Islet of Langerhans (tissue), 1 donor: Measurements from ENCODE around the gene CACNG1.
A peak's percentile ranks its signal among the peaks of the same experiment; 100 is the strongest.

Experiments
- FAIRE-seq: peaks from one replicate; lab custom pipeline; 2011; peaks lifted over from hg19 to GRCh38; lab: Jason Lieb, UNC

CACNG1 gene

GRCh38 chr17:67051837-67052236, 7.5 kb downstream of the CACNG1 start:
- FAIRE-seq: no peak

GRCh38 chr17:67052720-67053437, 8.5 kb downstream of the CACNG1 start:
- FAIRE-seq: no peak

GRCh38 chr17:67053438-67054000, 9.2 kb downstream of the CACNG1 start:
- no peak for FAIRE-seq

GRCh38 chr17:67054011-67054591, 9.7 kb downstream of the CACNG1 start:
- FAIRE-seq: no peak

GRCh38 chr17:67054608-67055007, 10.3 kb downstream of the CACNG1 start:
- FAIRE-seq: no peak

- FAIRE-seq: no peak
Measured at GRCh38 chr17:67055041-67055443, 10.7 kb downstream of the CACNG1 start.

- no peak for FAIRE-seq
Measured at GRCh38 chr17:67055811-67056745, 11.7 kb downstream of the CACNG1 start.

GRCh38 chr17:67056746-67057490, 12.6 kb downstream of the CACNG1 start:
- FAIRE-seq: no peak

- no peak for FAIRE-seq
Measured at GRCh38 chr17:67058036-67058435, 13.7 kb downstream of the CACNG1 start.

GRCh38 chr17:67059372-67059771, 15.0 kb downstream of the CACNG1 start:
- FAIRE-seq: no peak

- FAIRE-seq: no peak
Measured at GRCh38 chr17:67063141-67063540, 18.8 kb downstream of the CACNG1 start.

- FAIRE-seq: no peak
Measured at GRCh38 chr17:67066717-67067116, 22.4 kb downstream of the CACNG1 start.

GRCh38 chr17:67067571-67068482, 23.5 kb downstream of the CACNG1 start:
- FAIRE-seq: no peak

- no peak for FAIRE-seq
Measured at GRCh38 chr17:67068999-67069398, 24.6 kb downstream of the CACNG1 start.

- peak; percentile 45 for FAIRE-seq
Measured at GRCh38 chr17:67069603-67070136, 25.3 kb downstream of the CACNG1 start.

- FAIRE-seq: no peak
Measured at GRCh38 chr17:67071595-67071994, 27.2 kb downstream of the CACNG1 start.

GRCh38 chr17:67072885-67073284, 28.5 kb downstream of the CACNG1 start:
- no peak for FAIRE-seq

GRCh38 chr17:67074781-67075180, 30.4 kb downstream of the CACNG1 start:
- FAIRE-seq: peak; percentile 97

GRCh38 chr17:67076290-67076689, 31.9 kb downstream of the CACNG1 start:
- FAIRE-seq: no peak

- no peak for FAIRE-seq
Measured at GRCh38 chr17:67078292-67078691, 33.9 kb downstream of the CACNG1 start.

GRCh38 chr17:67079491-67079890, 35.1 kb downstream of the CACNG1 start:
- no peak for FAIRE-seq
